GM18526 (cell line): ENCODE data around the gene C1QTNF7.

Experiments used
- POLR2A ChIP-seq: IDR thresholded peaks from 3 replicates; pipeline ENCODE4 v1.6.1; 2011; ENCODE audit not compliant: insufficient read length; ENCODE audit errors: extremely low read depth

C1QTNF7 gene, protein sequence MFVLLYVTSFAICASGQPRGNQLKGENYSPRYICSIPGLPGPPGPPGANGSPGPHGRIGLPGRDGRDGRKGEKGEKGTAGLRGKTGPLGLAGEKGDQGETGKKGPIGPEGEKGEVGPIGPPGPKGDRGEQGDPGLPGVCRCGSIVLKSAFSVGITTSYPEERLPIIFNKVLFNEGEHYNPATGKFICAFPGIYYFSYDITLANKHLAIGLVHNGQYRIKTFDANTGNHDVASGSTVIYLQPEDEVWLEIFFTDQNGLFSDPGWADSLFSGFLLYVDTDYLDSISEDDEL

DNA sequence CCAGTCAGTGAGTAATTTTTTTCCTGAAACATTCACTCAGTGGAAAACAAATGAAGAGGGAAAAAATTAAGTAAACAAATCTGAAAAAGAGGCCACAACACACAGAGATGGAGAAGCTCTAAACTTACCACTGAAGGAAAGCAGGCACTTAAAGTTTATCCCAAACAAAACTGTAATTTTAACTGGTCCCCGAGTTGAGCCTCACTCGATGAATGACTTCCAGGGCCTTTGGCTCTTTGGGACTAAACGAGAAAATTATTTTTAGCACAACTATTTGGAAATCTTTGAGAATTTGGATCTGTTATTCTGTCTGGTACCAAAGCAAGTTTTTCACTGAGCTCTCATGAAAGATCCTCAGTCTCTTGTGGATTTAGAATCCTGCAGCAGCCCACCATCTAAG is at the start of gene C1QTNF7:
C1QTNF7 (plus strand) TSS at position 333 of the 400 bp plus-strand sequence. CDS start 7,711 bp downstream, outside the sequence.
- no peak for TF ChIP-seq POLR2A

DNA sequence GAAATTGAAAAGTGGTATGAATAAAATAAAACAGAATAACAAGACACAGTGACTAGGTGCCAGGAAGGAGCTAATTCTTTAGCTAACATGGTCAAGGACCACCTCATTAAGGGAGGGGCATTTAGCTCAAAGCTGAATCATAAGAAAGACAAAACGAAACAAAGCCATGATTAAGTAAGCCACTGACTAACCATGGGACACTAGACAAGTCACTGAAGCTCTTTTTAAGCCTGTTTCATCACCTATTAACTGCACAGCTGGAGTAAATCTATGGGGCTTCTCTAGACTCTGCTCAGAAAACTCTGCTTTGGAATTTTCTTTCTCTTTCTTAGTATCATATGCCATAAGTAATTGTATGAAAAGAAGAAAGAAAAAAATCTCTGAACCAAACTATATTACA is 49.8 kb upstream of the C1QTNF7 start:
- TF ChIP-seq POLR2A: no peak

DNA sequence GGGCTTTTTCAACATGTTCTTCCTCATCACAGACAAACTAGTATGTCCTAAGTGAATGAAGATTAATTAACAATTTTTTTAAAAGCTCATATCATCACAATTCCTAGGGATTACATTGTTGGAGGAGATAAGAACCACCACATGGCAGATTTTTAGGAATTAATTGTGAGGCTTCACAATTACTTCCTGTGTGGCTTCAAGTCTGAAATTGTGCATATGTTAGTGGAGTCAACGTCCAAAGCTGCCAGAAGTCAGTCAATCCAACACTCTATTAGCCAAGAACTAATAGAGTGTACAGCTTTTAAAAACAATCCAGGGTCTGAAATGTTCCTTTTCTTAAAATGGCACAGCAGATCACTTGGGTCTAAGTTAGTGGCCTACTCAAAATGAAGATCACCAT is 49.3 kb upstream of the C1QTNF7 start:
- no peak for TF ChIP-seq POLR2A

DNA sequence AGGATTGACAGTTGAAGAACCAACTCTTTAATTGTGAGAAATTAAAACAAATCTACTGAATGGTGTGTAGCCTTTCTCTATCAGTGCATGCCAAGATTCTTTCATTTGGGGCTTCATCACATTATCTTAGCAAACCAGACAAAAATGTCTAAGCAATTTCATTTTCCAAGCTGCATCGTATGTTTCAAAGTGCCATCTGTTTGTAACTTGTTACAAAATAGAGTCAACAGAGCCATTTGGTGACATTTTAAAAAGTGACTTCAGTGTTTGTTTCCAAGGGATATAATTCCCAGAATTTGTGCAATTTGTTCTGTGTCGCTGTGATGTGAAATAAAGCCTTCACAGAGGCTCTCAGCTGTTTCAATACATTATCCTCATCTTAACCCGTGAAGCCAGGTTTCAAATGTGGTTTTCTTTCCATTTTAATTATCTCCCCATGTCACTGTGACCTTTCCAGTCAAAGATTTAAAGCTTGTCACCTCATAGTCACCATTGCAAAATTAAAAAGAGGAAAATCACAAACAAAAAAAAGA is 46.0 kb upstream of the C1QTNF7 start:
- no peak for TF ChIP-seq POLR2A

DNA sequence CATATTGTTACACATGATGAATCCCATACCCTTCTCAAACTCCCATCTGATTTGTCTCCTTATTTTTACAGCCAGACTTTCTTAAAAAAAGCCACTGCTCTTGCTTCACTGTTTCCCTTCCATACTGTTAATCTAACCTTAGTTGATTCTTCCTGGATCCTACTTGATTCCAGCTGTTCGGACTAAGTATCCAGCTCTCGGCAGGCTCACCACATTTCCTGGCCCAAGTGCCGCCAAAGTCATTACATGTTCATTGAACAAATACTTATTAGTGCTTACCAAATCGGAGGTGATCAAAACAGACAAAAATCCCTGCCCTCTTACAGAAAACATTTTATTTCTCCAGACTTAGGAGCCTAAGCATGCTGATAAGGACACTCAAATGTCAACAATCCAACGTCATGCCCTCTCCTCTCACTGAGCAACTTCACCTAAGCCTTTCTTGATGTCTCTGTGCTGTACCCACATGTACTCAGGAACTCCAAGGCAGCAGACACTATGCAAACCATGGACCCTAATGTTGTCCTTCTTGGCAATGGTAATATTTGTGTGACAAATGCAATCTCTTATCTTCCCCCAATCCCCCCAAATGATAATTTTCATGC is 45.1 kb upstream of the C1QTNF7 start:
- no peak for TF ChIP-seq POLR2A

DNA sequence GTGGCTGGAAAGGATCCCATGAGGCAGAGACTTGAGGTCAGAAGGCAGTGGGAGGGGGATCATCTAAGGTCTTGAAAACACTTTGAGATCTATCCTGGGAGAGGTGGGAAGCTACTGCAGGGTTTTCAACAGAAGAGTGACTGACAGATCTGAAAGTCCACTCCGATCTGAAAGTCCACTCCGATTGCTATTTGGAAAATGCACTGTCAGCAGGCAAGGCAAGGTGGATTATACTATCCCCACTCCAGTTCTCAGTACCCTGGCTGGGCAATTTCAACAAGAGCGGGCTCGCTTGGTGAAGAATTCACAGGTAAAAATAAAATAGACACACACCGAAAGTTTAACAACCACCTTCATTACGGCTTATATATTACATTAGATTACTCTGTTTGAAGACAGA is 42.3 kb upstream of the C1QTNF7 start:
- TF ChIP-seq POLR2A: no peak

DNA sequence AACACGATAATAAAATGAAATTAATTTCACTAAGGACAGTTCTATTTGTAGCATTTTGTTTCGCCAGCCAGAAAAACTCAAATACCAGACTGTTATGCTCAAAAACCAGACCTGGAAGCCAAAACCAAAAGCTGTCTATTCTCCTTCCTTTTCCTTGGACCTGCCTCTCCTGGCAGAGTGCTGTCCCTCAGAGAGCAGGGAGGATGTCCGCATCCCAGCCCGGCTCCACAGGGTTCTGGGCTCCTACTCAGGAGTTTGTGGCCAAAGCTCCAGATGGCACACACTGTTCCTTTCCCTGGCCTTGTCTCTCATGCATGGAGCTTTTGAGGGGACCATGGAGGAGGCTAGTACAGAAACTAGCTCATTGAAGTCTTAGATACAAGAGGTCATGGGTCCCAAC is 41.9 kb upstream of the C1QTNF7 start:
- no peak for TF ChIP-seq POLR2A

DNA sequence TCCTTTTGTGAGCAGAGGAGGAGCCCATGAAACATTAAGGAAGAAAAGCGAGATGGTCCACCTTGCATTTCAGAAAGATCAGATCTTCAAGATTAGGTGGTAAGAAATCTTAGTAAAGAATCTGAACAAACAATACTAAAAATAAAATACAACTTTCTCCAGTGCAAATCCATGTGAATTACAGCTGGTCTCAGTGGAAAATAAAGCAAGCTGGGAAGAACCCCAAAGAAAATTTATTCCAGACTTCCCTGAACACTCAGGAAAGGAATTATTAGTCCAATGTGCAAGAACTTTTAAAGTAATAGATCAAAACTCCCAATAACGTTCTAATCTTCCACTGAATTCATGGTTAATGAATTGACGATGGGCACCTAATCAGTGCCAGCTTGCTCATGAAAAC is 37.3 kb upstream of the C1QTNF7 start:
- TF ChIP-seq POLR2A: no peak

DNA sequence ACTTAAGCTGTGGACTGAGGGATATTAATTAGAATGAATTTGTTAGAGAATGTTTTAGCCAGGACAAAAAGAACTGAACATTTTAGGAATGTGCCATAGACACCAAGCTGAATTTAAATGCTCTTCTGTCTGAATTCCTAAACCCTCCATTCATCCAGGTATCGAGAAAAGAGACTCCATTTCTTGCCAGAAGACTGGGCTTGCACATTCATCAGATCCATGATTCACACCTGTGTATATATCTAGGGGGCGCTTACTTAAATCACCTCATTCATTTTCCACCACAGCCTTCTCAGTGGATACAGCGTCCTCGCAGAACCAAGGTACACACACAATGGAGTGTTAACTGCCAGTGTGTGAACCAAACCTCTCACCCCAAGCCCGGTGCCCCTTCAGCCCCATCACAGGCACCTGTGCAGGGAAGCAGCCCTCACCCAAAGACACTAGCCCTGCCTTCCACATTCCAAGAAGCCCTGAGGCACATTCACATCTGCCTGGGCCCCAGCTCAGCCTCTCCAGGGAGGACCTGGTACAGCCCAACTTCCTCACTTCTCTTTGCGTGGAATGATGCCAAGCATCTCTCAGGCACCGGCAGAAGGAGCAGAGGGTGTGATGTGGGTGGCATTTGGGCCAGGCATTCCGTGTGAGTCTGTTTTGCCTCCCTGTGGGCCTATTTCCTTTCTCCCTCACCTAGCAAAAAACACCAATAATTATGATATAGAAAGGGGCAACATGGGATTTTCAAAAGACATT is 35.6 kb upstream of the C1QTNF7 start:
- TF ChIP-seq POLR2A: no peak

DNA sequence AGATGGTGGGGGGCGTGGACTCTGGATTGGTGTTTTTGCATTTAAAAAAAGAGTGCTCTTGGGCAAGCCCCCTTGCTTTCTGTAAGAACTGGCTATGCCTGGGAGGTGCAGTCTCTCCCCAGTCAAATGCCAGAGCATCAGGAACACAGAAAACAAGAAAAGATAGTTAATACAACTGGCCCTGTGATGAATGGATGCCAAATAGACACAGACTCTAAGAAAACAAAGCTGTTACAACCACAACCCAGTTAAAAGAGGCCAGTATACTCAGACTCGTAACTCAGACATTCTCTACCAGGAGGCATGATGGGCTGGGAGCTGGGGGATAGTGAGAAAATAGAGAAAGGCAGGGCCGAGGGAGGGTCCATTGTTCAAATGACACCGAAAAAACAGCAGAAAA is 32.5 kb upstream of the C1QTNF7 start:
- no peak for TF ChIP-seq POLR2A

DNA sequence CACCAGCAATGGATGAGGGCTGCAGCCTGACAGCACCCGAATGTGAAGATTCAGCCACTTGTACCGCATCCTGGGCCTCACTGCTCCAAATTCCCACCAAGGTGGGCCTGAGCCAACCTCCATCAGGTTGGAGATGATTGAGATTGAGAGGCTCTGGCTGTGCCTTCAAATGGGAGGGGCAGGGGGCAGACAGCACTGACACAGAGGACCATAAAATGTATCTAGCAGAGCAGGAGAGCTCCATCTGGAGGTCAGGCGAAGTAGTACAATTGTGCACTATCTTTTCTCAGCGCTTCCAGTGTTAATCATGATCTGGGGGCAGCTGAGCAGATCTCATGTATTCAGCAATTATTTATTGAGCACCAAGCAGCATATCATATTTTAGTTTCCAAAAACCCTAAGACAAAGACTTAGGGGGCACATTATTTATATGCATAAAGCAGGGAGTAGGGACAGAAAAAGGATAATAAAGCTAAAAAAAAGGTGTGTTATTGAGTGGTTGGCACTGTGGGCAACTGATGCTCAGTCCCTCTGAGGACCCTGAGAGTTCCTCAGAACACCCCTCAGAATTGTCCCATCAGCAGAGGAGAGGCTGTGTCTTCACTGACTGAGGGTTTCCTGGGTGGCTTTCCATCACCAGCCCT is 31.6 kb upstream of the C1QTNF7 start:
- no peak for TF ChIP-seq POLR2A

DNA sequence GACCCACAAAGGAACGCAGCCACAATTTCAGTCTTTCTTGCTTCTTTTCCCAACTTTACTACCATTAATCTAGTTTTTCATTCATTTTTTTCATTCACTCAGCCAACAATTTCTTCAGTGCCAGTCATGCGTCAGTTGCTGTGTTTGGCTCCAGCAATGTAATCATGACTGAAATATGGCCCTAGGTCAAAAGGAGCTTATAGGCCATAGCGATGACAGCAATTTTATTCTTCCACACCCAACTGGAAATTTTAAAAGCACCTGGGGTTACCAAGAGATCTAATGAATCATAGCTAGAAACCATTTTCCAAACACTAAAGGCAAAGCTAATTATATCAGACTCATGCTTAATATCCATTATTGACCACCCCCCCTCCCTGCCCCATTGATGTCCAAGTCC is 29.8 kb upstream of the C1QTNF7 start:
- TF ChIP-seq POLR2A: no peak

DNA sequence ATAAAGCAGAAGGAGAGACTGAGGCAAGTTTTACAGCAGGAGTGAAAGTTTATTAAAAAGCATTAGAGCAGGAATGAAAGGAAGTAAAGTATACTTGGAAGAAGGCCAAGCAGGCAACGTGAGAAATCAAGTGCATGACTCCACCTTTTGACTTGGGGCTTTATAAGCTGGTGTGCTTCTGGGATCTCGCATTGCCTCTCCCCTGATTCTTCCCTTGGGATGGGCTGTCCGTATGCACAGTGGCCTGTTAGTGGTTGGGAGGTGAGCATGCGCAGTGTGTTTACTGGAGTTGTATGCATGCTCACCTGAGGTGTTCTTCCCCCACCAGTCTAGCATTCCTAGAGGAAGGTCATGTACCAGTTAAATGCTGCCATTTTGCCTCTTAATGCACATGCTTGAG is 29.1 kb upstream of the C1QTNF7 start:
- no peak for TF ChIP-seq POLR2A

DNA sequence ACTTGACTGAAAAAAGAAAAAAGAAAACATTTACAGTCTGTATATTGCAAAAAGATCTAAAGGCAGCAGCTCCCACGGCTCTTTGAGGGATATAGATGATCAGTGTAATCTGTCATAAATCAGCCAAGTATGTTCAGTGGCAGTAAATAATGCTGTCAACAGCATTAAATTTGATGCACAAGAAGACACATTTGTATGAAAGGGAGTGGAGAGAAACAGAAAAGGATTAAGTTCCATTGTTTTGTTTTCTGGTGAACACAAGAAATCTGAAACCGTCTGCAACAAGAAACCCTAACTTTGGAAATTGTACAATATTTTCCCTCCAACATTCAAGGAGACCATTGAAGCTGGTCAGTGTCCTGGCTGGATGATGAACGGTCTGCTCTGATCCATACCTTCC is 27.6 kb upstream of the C1QTNF7 start:
- no peak for TF ChIP-seq POLR2A

DNA sequence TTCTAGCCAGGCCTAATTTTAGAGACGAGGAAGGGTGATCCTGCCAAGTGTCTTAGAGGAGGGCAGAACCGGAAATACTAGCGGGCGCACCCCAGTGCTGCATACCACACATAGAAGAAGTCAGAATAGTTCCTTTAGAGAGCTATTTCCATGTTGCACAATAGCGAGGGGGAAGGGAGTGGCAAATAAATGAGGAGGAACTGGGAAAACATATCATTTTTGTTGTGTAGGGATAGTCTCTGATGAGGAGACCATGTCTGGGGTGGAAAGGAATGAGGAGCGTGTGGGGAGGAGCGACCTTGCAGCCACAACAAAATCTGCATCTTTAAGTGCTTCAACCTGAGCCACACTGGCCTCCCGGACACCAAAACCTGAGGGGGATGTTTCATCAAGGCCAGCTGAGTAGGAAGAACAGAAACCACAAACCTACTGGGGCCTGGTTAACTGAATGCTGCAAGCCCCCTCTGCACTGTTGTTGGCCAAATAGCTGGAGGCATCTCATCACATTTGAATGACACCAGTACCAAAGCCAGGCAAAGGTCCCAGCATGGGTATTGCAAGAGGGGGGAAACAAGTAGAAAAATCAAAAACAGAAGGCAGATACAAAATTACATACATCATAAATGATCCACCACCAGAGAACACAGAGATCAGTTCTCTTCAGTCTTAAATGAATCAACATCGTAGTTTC is 26.7 kb upstream of the C1QTNF7 start:
- no peak for TF ChIP-seq POLR2A
